ENCODE results near the gene LILRB4.
"Not testable (repeated sequence)": the region's sequence is repeated elsewhere in the genome, so short reads cannot be mapped to it uniquely, and the experiment has no call there.

LILRB4 gene

DNA sequence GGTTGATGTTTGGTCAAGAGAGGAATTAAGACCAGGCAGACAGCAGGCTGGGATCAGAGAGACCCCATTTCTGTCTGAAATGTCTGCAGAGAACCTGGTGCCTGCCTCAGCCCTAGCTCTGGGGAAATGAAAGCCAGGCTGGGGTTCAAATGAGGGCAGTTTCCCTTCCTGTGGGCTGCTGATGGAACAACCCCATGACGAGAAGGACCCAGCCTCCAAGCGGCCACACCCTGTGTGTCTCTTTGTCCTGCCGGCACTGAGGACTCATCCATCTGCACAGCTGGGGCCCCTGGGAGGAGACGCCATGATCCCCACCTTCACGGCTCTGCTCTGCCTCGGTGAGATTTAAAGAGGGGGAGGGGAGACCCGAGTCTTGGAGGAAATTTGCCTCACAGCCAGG is at the start of gene LILRB4:
Gene LILRB4 (plus strand): TSS at position 256 of the 400 bp plus-strand sequence. CDS start 49 bp downstream, at position 305.
- no peak for DNase-seq

DNA sequence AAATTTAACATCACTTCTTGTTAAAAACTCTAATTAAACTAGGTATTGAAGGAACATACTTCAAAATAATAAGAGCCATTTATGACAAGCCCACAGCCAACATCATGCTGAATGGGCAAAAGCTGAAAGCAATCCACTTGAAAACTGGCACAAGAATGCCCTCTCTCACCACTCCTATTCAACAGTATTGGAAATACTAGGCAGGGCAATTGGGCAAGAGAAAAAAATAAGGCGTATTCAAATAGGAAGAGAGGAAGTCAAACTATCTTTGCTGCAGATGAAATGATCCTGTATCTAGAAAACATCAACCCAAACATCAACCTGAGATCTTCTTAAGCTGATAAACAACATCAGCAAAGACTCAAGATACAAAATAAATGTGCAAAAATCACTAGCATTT is 48.1 kb upstream of the LILRB4 start:
- DNase-seq = no peak

DNA sequence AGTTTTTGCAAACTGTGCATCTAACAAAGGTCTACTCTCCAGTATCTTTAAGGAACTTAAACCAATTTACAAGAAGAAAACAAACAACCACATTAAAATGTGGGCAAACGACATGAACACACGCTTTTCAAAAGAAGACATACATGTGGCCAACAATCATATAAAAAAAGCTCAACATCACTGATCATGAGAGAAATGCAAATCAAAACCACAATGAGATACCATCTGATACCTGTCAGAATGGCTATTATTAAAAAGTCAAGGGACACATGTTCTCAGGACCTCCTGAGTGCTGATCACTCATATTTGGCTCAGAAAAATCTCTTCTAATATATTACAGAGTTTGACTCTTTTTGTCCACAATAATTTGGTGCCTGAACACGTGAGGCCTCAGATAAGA is 46.7 kb upstream of the LILRB4 start:
- no peak for DNase-seq

DNA sequence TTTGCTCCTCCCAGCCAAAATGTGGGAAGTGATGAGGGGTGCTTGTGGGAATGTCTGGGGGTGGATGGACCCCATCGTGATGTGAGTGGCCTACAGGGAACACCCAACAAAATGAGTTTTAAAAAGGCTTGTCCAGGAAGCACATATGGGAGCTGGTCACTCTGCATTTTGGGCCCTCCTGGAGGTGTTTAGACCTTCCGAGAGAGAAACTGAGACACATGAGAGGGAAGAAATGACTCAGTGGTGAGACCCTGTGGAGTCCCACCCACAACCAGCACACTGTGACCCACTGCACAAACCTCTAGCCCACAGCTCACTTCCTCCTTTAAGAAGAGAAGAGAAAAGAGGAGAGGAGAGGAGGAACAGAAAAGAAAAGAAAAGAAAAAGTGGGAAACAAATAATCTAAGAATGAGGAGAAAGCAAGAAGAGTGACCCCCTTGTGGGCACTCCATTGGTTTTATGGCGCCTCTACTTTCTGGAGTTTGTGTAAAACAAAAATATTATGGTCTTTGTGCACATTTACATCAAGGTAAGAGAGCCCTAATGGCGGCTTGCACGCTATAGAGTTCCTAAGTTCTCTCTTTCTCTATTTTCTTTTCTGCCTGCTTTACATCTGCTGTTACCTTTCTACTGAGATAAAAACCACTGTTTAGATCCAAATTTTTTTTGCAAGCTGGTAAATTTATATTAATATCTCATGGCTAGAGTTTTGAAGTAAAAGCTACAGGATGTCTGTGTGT is 45.8 kb upstream of the LILRB4 start:
- DNase-seq = no peak

DNA sequence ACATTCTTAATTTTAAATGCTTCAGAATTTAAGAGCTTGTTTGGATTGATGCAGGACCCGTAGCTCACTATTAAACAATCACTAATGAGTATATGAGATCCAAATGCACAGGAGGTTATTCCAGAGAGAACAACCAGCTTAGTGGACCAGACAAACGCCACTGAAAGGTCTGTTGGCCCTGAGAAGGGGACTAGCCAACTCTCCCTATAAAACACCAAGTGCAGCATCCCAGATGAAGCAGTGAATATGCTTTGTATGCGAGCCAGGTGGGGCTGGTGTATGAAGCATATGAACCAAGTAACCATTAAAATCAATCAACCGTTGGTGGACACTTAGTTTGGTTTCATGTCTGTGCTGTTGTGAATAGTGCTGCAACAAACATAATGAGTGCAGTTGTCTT is 42.3 kb upstream of the LILRB4 start:
- no peak for DNase-seq

DNA sequence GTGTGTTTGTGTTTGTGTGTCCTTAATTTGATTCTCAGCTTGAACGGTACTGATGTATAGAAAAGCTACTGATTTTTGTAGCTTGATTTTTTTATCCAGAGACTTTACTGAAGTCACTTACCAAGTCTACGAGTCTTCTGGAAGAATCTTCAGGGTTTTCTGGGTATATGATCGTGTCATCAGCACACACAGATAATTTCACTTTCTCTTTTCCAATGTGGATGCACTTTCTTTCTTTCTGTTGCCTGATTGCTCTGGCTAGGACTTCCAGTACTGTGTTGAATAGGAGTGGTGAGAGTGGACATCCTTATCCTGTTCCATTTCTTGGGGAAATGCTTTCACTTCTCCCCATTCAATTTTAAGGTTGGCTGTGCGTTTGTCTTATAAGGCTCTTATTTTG is 40.4 kb upstream of the LILRB4 start:
- DNase-seq = no peak

DNA sequence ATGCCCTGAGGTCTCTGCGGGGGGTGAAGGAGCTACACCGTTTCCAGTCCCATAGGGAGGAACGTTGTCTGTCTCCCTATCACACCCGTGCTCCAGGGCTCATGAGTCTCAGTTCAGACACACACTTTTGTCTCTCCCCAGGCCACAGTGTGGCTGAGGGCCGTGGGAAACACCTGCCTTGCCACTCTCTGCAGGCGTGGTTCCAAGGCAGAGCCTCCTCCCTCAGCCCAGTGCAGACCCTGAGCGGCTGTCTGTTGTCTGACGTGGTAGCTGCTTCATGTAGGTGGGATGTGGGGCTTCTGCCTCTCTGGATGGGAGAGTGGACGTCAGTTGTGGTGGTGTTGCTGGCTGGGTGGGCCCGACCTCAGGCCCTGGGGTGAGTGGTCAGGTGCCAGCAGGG is 38.6 kb upstream of the LILRB4 start:
- not testable (repeated sequence) for DNase-seq

DNA sequence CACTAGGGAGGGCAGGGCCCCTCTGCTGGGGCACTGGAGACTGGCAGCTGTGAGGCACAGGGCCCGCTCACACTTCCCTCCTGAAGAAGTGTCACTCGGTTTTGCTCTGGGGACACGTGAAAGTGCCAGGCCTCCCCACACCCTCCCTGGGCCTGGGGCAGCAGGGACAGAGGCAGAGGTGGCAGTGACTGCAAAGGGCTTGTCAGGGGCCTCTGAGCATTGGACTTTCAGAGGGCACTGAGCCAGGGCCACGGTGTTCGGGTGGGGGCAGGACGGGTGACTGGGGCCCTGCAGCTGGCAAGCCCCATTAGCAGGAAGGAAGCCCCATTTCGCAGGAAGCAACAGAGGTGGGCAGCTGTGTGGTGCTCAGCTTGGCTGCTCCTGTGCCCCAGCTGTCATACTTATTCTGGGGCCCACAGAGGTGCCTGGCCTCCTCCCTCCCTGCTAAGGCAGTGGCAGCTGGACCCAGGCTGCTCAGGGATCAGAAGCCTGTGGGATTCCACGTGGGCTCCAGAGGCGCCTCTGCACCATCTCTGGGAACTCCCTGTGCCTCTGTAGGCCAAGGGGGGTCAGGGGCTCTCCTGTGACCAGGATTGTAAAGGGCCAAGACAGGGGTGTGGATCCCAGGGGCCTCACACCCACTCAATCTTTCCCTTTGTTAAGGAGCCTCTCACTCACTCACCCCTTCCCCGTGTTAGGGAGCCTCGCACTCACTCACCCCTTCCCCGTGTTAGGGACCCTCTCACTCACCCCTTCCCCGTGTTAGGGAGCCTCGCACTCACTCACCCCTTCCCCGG is 37.7 kb upstream of the LILRB4 start:
- DNase-seq = not testable (repeated sequence)

DNA sequence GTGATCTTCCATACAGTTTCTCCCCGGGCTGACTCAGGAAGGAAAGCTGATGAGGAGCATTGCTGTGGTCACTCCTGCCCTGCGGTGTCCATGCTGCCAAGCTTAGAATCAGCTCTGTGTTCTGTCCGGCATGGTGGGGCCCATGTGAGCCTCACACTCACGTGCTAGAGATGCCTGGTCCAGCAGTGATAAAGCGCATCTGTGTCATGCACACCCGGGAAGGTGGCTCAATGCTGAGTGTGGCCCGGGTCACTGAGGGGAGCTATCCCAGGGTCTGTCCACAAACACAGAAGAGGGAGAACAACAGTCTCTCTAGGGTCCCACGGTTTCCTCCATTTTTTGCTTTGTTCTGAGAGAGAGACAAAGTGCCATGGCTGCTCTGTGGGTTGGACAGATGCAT is 36.0 kb upstream of the LILRB4 start:
- no peak for DNase-seq

DNA sequence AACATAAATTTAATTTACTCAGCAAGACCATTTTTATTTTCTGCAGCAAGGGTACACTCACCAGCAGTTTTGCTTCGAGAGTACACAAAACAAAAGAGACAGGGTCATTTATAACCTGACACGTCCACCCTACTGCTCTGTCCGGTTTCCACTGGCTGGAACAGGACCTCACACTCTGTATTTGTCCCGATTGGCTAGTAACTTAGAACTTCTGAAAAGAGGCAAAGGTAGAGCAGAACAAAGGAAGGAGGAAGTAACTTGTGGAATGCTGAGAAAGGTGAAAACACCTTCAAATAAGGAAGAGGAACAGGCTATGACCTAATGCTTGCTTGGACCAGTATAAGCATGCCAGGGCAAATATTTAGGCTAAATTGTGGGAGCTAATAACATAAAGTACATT is 34.9 kb upstream of the LILRB4 start:
- not testable (repeated sequence) for DNase-seq

DNA sequence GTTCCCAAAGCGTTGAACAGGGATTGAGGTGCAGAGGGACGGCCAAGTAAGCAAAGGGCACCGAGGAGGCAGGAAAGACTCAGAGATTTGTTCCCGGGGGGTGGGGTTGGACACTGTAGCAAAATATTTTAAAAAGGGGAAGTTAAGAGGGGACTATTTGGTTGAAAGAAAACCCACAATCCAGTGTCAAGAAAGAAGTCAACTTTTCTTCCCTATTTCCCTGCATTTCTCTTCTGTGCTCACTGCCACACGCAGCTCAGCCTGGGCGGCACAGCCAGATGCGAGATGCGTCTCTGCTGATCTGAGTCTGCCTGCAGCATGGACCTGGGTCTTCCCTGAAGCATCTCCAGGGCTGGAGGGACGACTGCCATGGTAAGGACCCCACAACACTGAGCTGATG is 32.5 kb upstream of the LILRB4 start, which contains the start of gene LILRB1:
Gene LILRB1 (plus strand): TSS at position 223 of the 400 bp plus-strand sequence. CDS start 590 bp downstream, outside the sequence.
- DNase-seq = not testable (repeated sequence)

DNA sequence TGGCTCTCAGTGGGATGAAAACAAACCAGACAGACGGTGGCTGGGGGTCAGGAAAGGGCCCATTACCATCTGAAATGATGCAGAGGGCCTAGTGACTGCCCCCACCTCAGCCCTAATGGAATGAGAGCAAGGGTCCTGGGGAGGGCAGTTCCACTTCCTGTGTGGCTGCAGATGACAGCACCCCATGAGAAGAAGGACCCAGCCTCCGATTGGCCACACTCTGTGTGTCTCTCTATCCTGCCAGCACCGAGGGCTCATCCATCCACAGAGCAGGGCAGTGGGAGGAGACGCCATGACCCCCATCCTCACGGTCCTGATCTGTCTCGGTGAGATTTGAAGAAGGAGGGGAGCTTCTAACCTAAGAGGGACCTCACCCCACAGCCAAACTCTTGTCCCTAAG is 32.0 kb upstream of the LILRB4 start:
- no peak for DNase-seq

DNA sequence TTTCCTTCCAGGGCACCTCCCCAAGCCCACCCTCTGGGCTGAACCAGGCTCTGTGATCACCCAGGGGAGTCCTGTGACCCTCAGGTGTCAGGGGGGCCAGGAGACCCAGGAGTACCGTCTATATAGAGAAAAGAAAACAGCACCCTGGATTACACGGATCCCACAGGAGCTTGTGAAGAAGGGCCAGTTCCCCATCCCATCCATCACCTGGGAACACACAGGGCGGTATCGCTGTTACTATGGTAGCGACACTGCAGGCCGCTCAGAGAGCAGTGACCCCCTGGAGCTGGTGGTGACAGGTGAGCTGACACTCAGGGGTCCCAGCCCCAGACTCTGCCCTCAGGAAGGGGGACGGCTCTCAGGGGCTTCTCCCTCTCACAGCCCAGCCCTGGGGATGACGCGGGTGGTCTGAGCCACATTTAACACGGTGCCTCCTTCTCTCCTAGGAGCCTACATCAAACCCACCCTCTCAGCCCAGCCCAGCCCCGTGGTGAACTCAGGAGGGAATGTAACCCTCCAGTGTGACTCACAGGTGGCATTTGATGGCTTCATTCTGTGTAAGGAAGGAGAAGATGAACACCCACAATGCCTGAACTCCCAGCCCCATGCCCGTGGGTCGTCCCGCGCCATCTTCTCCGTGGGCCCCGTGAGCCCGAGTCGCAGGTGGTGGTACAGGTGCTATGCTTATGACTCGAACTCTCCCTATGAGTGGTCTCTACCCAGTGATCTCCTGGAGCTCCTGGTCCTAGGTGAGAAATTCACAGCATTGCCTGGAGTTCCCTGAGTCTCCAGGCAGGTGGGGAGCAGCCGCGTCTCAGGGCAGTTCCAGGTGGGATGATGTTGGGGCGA is 31.1 kb upstream of the LILRB4 start:
- DNase-seq = not testable (repeated sequence)

DNA sequence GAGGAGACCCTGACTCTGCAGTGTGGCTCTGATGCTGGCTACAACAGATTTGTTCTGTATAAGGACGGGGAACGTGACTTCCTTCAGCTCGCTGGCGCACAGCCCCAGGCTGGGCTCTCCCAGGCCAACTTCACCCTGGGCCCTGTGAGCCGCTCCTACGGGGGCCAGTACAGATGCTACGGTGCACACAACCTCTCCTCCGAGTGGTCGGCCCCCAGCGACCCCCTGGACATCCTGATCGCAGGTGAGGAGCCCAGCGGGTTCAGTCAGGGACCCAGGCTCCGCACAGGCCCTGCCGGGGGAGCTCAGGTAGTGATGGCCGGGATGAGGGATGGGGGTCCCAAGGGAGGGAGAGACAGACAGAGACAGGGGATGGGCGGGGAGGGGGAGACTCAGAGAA is 30.3 kb upstream of the LILRB4 start:
- not testable (repeated sequence) for DNase-seq

DNA sequence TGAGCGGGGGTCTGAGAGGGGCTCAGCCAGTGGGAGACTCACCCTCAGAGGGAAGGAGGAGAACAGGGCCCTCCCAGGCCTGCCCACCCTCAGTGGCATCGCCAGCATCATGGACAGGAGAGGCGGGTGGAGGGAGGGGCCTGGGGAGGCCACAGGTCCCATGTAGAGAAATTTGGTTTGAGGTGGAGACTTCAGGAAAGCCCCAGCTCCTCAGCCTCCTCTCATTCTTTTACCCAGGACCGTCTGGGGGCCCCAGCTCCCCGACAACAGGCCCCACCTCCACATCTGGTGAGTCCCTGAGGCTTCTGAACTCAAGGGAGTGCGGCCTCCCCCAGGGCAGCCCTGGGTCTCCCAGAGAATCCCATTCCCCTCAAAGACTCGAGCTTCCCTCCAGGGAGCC is 29.4 kb upstream of the LILRB4 start:
- no peak for DNase-seq

DNA sequence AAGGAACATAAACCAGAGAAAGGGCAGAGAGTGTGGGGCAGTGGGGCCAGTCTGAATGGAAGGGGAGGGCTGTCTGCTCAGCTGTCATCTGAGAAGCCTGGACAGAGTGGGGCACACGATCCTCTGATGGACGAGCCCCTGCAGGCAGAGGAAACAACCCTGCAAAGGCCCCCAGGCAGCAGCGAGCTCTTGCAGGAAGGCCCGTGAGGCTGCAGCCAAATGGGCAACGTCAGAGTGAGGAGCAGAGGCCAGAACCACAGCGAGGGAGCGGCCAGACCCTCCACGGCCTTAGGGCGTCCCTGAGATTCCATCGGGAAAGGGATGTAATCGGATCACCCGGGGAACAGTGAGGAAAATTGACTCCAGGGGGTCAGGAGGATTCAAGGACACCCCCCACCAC is 26.7 kb upstream of the LILRB4 start:
- DNase-seq = peak; percentile 23

DNA sequence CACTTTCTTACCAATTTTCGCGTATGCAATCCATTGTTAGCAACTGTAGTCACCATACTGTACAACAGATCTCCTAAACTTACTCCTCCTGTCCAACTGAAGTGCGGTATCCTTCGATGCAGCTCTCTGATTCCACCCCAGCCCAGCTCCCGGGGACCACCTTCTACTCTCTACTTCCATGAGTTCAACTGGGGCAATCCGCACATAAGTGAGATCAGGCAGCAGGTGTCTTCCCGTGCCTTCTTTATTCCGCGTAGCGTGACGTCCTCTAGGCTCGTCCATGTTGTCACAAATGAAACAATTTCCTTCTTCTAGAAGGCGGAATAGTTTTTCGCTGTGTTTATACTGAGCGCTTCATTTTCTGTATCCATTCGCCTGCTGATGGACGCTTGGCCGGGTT is 24.1 kb upstream of the LILRB4 start:
- no peak for DNase-seq

DNA sequence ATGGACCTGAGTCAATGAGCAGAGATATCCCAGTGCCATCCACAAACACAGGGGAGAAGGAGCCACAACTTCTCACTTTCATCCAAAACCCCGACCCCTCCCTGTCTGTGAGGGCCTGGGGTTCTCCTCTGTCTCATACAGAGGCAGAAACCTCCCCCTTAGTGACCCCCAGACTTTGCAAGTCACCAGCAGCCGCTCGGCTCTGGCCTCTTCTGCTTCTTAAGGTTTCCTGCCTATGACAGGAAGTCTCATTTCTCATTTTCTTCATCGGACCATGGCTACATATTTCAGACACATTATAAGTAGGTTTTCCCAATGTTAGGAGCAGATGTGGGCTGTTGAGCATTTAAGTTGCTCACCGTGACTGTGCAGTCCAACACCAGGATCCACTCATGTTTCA is 19.8 kb upstream of the LILRB4 start:
- DNase-seq = not testable (repeated sequence)

DNA sequence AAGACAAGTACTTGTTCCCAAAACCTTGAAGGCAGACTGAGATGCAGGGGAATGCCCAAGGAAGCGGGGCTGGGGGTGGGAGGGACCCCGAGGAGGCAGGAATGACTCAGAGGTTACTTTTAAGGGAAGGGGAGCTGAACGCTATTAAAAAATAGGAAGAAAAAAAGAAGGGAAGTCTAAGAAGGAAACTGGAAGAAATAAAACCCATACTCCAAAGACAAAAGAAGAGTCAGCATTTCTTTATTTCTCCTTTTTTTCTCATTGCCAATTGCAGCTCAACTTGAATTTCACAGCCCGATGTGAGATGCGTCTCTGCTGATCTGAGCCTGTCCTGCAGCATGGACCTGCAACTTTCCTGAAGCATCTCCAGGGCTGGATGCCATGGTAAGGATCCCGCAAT is 19.2 kb upstream of the LILRB4 start:
- DNase-seq = not testable (repeated sequence)

DNA sequence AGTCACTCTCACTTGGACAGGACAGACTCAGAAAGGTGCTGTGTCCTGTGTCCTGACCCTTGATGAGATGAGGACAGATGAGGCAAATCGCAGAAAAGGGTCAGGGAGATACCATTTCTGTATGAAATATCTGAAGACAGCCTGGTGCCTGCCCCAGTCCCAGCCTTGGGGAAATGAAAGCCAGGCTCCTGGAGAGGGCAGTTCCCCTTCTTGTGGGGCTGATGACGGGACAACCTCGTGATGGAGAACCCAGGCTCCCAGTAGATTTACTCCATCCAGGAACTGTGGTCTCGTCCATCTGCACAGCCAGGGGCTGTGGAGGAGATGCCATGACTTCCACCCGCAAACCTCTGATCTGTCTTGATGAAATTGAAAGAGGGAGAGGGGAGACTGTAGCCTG is 18.7 kb upstream of the LILRB4 start:
- no peak for DNase-seq

DNA sequence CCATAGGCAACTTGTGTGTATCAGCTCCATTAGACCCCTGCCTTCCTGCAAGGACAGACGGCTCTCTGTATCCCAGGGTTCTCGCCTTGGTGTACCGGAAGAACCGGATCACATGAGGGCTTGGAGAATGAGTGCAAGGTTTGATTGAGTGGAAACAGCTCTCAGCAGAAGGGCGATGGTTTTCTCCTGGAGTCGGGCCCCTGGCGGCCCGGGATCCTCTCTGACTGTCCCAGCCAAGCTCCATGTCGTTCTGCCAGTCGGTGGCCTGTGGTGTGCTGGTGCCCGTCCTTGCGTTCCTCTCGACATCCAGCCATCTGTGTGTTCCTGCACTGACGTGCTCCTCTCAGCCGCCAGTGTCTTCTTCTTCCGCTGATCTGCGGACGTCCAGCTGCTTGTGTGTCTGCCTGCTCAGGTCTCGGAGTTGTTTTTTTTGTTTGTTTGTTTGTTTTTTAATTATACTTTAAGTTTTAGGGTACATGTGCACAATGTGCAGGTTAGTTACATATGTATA is 16.4 kb upstream of the LILRB4 start:
- DNase-seq = no peak

DNA sequence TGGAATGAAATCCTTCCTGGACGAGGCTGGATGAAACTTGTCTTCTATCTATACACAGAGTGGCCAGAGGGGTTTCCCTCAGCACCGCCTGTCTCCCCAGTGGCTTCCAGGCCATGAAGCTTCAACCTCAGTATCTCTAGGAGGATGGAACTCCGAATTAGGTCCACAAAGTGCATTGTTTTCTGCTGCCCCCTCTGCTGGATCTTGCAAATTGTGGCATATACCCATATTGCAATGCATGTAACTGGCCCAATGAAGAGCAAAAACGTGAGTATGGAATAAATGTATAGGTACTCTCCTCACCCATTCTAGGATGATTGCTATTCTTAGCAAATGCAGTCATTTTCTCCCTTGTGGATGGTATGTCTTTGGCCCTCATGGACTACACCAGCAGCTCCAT is 14.7 kb upstream of the LILRB4 start:
- no peak for DNase-seq

DNA sequence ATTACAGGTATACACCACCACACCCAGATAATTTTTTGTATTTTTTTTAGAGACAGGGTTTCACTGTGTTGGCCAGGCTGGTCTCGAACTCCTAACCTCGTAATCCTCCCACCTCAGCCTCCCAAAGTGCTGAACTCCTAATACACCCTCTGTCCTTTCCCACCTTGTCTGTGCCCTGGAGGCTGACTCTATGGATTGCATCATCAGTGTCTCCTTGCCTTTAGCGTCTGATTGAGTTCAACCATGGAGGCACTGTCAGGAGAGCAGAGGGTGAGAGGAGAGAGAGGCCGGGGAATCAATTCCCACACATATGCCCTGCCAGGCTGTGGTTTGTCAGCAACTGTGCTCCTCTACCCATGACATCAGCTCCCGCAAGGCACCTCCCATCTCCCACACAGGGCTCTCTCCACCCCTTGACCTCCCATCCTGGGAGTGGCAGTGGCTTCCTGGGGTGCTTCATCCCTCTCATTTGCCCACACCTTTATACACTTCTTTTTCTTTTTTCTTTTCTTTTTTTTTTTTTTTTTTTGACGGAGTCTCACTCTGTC is 12.6 kb upstream of the LILRB4 start:
- no peak for DNase-seq

All from right hindlimb (tissue), 1 donor.